SKM-1 (cell line): ENCODE measurements around the gene MAPK8IP1.
"Not testable (repeated sequence)": the region's sequence is repeated elsewhere in the genome, so short reads cannot be mapped to it uniquely, and the experiment has no call there.

Source experiments
- DNase-seq: peaks from one replicate; lab custom pipeline; 2025; ENCODE audit not compliant: unreplicated experiment; lab: John Stamatoyannopoulos, UW

Gene MAPK8IP1

DNA sequence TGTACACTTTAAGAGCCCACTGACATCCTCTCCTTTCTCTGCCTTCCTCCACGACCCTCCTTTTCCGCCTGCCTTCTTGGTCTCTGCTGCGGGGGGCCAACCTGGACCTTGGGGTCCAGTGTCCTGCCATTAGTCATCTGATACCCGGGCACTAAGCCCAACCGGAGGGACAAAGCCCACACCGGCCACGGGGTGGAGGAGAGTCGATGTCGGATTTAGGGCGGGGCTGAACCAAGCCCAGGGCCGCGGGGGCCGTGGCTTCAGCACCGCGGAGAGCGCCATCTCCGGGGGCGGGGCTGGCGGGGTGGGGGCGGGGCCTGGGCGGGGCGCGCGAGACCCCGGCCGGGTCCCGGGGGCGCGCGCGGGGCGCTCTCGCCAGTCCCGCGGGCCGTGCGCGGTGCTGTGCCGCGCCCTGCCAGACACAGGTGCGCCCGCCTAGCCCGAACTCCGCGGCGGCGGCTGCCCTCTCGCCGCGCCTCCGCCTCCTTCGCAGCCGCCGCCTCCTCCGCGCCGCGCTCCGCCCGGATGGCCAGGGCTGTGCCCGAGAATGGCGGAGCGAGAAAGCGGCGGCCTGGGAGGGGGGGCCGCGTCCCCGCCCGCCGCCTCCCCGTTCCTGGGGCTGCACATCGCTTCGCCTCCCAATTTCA, at the start of gene MAPK8IP1:
TSS of gene MAPK8IP1 (plus strand) at position 378 of the 647 bp plus-strand sequence. CDS start at position 548, 170 bp downstream.
- no peak for DNase-seq

DNA sequence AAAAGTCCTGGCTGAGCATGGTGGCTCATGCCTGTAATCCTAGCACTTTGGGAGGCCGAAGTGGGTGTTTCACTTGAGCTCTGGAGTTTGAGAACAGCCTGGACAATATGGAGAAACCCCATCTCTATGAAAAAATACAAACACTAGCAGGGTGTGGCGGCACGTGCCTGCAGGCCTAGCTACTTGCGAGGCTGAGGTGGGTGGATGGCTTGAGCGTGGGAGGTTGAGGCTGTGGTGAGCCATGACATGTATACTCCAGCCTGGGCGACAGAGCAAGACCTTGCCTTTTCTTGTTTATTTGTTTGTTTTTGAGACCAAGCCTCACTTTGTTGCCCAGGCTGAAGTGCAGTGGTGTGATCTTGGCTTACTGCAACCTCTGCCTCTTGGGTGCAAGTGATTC, 46.2 kb upstream of the MAPK8IP1 start:
- DNase-seq: no peak

DNA sequence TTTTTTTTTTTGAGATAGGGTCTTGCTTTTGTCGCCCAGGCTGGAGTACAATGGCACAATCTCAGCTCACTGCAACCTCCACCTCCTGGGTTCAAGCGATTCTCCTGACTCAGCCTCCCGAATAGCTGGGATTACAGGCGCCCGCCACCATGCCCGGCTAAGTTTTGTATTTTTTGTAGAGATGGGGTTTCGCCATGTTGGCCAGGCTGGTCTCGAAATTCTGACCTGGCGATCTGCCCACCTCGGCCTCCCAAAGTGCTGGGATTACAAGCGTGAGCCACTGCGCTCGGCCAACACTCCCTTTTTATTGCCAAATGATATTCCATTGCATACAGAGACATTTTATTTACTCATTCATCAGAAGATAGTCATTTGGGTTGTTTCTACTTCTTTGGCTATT, 45.2 kb upstream of the MAPK8IP1 start:
- DNase-seq: not testable (repeated sequence)

DNA sequence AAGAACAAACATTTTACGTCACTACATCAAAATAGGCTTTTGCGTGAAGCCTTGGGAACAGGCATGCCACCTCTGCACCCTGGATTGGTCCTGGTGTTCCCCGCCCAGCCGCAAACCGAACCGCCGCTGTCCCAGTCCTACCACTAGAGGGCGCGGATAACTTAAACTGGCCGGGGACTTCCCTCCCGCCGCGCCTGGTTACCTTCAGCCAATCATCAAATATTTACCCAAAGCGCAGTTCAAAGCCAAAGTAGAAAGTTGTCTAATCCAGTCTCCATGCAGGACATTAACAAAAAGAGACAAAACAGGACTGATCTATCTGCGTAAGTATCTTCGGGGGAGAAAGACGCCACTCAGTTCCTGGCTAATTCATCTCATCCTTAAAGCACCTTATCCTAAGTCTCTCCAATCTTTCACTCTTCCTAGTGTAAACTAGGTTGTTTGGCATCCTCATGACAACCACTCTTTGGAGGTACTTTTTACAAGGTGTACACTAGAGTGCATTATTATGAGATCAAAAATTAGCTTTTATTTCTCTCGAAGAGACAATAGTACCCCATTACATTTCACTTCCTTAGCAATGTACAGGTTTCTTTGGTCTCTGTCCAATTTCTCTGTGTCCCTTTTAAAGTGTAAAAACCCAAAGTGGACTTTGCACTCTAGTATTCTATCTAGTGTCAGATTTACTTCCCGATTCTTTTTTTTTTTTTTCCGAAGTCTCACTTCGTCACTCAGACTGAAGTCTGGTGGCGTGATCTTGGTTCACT, 42.1 kb upstream of the MAPK8IP1 start:
- DNase-seq: peak; percentile 27

DNA sequence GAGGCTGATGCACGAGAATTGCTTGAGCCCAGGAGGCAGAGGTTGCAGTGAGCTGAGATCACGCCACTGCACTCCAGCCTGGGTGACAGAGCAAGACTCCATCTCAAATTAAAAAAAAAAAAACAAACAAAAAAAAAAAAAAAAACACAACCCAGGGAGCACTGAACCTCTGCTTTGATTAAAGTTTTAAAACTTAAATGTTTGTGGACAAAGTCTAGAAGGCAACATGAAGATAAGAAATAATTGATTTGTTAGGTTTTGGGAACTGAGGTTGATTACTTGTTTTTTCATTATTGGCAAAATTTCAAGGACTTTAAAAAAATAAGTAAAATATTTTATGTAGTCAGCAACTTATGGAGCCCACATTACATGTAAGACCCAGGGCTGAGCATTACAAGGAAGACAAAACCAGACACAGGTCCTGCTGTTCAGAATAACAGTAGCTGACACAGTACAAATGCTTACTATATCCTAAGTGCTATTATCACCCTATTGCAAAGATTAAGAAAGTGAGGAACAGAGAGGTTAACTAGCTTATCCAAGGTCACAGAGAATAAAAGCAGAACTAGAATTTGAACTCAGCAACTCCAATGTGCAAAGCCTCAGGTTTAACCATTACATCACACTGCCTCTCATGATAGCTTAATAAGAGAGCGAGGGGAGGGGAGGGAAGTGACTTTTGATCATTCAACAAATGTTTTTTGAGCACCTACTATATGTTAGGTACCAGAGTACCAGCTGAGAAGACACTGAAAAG, 40.5 kb upstream of the MAPK8IP1 start:
- no peak for DNase-seq

DNA sequence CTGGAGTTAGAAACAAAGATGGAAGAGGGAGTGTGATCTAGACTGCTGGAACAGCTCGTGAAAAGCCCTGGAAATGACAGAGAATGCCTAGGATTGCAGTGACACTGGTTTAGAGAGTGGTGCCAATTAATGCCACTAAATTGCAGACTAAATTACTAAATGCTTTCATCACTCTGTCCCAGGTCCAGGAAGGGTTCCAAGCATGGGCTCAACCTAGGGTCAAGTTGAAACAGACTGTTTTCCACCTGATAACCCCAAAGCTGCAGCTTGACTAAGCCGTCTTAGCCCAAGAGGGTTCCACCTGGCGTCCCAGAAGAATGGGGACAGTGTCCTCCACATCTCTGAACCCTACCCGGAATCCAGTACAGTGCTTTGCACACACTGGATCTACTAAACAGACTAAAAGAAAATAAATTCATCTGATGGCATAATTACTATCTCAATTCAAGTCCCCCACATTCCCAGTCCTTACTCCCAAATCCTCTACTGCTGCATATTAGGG, 39.2 kb upstream of the MAPK8IP1 start:
- DNase-seq: no peak

DNA sequence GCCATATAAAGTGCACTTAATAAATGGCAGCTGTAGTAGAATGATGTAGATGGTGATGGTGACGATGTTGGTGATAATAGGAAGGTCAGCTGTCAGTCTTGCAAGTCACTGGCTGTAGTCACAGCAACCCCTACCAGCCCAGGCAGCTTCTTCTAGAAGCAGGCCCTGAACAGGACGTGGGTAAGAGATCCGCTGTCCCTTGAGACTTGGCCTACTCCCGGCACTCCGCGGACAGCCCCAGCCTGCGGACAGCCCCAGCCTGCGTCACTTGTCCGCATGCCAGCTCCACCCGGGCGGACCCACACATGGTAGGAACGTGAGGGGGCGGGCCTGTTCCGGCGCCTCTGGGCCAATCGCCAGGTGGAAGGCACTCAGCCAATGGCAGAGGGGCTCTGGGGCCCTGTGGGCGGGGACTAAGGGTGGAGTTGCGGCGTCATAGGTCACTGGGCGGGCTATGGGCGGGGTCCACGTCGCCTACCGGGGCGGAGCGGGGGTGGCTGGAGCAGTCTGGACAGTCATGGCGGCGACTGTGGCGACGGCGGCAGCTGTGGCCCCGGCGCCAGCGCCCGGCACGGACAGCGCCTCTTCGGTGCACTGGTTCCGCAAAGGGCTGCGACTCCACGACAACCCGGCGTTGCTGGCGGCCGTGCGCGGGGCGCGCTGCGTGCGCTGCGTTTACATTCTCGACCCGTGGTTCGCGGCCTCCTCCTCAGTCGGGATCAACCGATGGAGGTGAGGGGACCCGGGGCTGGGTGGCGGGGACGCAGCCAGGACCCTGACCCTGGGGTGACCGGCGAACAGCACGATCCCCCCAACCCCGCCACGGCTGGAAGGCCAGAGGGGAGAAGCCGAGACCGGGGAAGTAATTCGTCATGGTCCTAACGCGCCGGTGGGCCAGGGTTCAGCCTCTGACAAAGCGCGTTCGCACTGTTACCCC, 38.2 kb upstream of the MAPK8IP1 start, which contains the start of gene CRY2:
TSS of gene CRY2 (plus strand) at position 502 of the 937 bp plus-strand sequence. CDS start at position 518, 16 bp downstream.
- DNase-seq: peak; percentile 87

DNA sequence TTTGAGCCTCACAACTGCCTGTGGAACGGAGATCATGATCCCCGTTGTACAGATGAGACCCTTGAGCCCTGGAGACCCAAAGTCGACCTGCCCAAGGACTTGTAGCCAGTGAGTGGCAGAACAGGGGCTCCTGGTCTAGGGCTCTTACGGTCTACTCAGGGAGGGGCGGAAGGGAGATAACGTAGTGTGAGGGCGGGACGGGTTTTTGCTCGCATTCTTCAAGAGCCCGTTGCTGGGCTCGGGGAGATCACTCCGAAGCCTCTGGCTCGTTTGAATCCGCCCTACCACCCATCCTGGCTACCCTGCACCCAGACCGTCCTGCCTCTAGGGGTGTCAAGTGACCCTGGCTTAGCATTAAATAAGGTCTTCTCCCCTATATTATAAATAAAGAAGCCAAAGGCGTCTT, 37.5 kb upstream of the MAPK8IP1 start:
- DNase-seq: no peak

DNA sequence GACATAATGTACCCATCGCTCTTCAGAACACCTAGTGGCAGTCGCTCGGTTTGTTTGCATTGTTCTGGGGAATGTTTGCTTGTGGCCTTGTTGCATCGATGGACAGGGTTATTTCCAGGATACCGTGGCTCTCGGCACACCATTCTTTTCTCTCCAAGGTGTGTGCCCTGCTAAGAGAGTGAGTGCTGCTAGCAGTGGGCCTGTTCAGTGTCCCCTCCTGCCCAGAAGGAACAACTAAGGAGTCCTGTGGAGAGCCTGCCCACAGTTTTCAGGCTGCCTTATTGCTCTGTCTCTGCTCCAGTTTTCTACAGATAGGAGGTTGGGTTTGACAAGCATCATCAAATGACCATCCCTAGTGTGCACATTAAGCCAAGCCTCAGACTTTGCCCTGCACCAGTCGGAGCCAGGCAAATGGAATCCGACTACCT, 36.8 kb upstream of the MAPK8IP1 start:
- no peak for DNase-seq

DNA sequence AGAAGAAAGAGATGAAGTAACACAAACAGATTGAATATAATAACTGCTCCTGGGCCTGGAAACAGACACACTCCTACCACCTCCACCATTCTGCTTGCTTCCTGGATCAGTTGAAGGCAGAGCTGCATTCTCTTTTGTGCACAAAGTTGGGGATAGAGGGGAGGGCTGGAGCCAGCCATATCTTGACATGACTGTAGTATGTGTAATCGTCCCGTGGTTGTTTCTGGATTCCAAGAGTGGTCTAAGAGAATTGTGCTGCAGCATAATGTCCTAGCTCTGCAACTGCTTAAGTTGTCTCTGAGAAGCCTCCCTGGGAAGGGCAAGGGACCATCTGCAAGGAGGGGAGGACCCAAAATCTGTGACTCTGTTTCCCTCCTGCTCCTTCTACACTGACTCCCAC, 35.0 kb upstream of the MAPK8IP1 start:
- no peak for DNase-seq

DNA sequence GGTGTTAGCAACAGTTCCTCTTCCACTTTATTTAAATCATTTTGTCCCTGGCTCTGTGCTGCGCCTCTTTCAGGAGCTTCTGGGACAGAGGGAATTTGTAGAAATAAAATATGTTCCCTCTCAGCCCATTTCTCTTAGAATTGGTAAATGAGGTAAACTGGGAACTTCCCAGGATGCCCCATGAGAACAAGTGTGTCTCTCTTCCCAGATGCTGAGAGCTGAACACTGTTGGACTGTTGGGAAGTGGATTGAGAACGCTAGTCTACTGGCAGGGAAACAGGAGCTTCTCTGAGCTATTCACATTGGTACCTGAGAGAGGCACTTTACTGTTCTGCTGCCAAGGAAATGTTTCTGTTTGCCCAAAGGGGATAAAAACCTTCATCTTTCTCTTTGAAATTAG, 34.2 kb upstream of the MAPK8IP1 start:
- DNase-seq: no peak

DNA sequence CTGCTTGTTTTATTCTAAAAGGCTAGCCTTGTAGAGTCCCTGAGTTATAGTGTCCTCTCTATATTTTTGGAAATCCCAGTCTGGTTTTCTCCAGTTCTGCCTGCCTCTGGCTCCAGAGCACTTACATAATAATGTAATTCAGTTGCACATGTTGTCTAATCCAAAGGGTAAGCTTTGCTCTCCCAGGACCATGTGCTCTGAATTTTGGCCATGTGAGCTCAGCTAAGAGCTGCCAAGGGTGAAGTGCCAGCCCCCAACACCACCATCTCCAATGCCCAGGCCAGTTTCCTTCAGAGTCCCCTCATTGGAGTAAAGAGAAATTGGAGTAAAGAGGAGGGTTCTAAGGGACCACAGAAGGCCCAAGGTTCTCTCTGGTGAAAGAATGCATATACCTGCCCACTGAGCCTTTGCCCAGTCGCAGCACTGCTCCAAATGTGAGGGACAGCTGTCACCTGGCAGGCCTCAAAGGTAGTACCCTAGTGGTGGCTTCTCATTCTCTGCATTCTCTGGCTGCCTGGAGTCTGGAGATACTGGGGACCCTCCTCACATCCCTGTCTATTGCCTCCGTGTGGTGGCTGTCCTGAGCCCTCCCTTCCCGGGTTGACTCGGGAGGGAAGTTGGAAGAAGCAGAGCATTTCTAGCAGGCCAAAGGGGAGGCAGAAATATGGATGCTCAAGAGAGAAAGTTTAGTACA, 33.3 kb upstream of the MAPK8IP1 start:
- DNase-seq: no peak

DNA sequence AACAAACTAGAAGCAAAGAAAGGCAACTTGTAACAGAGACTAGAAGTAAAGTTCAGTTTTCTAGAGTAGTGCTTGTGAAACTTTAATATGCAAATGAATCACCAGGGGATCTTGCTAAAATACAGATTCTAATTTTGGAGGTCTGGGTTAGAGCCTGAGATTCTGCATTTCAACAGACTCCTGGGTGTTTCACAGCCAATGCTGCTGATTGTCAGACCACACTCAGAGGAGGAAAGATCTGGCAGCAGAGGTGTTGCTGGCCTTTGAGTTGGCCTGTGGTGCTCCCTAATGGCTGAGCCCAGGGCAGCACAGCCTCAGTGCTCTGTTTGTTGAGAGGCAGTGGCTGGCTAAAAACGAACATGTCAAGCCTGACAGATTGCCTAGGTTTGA, 32.7 kb upstream of the MAPK8IP1 start:
- DNase-seq: no peak

DNA sequence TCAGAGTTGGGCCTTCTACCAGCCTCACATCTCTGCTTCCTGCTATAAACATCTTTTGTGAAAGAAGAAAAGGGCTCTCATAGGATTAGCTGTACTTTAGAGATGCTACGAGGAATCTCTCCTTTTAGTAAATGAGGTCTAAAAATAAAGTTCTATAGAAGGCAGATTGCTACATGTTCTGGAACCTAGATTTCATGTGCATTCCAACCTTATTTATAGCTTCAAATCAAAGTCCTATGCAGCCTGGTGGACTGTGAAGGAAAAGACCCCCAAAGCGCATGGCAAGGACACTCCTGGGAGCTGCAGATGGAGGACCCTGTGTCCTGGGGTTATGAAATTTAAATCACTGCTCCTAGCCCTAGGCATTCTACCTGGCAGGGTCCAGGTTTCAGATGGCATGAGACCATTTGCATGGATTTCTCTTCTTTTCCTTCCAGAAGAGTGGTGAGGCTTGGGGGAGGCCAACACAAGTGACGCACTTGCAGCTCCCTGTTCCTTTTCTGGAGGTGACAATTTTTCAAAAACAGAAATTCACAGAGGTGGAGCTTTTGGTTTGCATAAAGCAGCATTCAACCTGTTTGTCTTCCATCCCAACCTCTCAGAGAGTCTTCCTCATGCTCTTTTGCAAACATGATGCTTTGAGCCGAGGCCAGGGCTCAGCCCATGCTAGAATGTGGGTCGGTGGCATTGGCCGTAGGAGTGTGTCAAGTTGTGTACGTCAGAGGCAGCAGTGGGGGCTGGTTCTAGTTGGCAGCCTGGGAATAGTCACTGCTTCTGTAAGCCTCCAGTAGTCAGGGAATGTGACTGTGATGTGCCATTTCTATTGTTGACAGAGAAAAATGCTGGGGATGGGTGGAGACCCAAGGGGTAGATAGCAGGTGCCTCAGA, 31.9 kb upstream of the MAPK8IP1 start:
- no peak for DNase-seq

DNA sequence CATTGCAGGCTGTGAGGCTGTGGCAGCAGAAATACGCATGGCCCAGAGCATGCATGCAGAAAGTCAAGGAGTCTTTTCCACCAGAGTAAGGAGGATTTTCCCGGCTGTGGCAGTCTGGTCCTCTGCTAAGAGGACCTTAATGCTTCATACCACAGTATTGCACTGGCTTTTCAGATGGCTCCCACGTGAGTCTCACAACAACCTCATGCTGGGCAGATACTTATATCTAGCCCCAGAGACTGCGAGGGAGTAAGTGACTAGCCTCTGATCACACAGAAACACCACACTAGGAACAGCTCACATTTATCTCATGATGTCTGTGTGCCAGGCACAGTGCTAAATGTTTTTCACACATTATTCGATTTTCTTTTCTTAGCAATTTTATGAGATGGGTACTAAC, 30.1 kb upstream of the MAPK8IP1 start:
- DNase-seq: no peak

DNA sequence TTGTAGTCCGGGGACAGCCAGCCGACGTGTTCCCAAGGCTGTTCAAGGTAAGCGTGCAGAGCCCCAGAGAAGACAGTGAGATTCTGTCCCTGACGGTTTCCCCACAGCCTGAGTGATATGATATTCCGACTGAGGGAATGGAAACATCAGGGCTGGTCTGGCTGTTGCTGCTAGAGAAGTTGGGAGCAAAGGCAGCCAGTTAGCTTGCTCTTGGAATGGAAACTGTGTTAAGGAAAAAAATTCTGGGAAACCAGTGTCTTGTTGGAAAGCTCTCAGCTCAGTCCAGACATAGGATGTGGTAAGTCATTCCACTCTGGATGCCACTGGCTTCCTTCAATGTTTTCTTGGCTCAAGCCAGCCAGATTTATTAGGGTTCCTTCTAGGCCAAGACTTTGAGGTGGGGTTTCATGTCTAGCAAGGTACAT, 29.4 kb upstream of the MAPK8IP1 start:
- no peak for DNase-seq

DNA sequence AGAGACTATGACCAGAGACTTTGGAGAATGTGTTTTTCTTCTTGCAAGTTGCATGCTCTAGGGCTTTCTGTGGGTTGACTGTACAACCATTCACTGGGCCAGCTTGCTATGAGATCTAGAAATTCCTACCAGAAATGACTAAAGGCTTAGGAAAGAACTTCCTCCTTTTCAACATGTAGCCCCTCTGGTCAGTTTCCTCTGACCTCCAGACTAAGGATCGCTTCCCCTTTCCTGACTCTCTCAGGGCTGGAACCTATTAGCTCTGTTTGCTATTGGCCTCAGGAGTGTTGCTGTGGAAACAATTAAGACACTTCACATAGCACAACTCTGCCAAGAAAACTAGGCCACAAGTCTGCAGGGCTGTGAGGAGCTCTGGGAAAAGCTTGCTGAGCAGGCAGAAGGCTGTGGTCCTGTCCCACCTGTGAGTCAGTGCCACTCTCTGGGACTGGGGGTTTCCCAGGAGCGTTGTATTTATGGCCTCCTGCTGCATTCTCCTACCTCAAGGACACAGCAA, 27.4 kb upstream of the MAPK8IP1 start:
- peak; percentile 83 for DNase-seq

DNA sequence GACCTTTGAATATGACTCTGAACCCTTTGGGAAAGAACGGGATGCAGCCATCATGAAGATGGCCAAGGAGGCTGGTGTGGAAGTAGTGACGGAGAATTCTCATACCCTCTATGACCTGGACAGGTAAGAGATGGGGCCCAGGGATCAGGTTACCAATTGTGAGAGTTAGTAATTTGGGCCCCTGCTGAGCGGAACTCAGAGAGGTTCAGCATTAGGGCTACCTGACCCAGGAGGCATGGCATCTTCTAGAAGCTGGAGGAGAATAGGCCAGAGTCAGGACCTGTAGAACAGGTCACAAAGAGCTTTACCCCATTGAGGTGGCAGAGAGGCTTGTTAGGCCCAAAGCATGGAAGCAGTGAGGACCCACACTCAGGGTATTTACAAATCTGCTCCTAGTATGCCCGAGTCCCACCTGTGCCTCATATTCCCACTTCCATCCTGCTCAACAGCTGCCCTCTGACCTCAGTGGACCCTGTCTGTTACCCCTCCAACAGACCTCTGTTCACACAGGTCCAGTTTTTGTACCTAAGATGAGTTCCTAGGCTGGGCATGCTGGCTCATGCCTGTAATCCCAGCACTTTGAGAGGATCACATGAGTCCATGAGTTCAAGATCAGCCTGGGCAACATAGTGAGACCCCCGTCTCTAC, 26.6 kb upstream of the MAPK8IP1 start:
- no peak for DNase-seq
